HL-60/S4 treated with retinoic acid at 250 ng/mL for 4 days and 3 days (cell line): ENCODE data around the gene IRF2.

ENCODE experiments used
- in situ Hi-C: fragments of 300-500 bp; cut with MboI; formaldehyde crosslinking; loops from 2 replicates; pipeline ENCODE4 v1.7.0; 2022; ENCODE audit warnings: low sequenced_read_pairs

The IRF2 gene

DNA sequence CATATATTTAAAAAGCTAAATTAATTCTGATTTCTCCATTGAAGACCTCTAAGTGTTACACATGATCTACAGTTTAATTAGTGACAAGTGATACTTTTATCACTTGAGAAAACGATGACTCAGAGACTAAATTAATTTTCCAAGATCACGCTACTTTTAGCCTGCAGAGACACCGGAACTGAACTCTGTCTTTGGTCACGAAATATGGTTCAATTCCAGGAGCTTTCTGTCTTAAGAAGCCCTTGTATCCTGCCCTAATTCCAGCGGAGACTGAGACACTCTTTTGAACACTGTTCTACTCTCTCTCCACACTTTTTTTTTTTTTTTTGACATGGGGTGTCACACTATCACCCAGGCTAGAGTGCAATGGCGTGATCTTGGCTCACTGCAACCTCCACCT lies 63.6 kb downstream of the IRF2 start:
- in situ Hi-C loops: no loop called here

DNA sequence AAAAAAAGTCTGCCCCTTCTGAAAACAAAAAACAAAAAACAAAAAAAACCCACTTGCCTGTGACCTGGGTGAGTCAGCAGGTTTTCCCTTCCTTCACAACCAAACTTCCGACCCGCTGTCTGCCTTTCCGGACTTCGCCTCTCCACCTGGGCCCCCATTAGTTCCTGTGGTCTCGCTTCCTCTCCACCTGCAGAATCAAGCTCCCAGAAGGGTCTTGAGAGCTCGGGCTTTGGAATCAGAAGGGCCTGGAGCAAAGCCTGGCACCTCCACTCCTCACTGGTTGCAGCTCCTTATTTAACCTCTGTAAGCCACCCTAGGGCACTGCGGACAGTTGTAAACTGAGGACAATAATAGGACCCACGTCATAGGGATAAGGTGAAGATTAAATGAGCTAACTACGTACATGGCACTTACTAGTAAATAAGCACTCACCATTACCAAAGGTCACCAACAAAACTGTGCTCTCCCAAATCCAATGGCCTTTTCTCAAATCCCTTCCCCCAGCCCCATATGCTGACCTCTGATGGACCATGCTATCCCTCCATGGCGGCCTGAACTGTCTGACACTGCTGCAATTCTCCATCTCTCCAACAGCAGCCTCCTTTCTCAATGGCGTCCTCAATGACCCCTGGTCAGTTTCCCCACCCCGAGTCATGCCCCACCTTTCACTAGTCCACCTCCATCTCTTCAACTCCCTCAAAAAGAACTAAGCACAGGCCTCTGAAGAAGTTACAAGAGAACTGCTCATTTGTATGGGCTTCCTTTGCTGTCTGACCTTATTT lies 64.2 kb downstream of the IRF2 start:
- in situ Hi-C loops: no loop called here

DNA sequence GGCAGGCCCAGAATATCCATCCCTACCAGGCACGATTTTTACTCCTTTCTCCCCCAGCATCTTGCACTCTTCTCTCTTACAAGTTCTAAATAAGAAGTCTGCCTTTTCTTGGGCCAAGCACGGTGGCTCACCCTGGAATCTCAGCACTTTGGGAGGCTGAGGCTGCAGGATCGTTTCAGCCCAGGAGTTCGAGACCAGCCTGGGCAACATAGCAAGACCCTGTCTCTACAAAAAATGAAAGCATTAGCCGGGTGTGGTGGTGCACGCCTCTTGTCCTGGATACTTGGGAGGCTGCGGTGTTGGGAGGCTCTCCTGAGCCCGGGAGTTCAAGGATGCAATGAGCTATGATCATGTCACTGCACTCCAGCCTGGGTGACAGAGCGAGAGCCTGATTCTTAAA lies 64.8 kb downstream of the IRF2 start:
- in situ Hi-C loops: no loop called here

DNA sequence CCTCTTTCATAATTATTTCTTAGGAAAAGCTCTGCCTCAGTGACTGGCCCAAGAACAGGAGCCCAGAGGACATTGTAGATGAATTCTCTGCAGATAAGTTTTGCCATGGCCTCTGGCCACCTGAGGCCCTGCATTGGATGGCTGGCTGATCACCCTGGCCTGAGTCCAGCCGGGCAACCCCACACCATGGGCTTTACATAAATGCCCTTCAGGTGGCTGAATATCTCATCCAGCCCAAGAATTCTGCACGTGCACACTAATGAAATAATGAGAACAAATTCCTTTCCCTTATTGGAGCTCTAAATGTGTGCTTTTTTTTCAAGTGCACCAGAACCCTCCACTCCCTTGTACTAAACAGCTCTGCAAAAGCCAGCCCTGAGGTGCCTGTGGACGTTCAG lies 65.7 kb downstream of the IRF2 start:
- in situ Hi-C loops: no loop called here

DNA sequence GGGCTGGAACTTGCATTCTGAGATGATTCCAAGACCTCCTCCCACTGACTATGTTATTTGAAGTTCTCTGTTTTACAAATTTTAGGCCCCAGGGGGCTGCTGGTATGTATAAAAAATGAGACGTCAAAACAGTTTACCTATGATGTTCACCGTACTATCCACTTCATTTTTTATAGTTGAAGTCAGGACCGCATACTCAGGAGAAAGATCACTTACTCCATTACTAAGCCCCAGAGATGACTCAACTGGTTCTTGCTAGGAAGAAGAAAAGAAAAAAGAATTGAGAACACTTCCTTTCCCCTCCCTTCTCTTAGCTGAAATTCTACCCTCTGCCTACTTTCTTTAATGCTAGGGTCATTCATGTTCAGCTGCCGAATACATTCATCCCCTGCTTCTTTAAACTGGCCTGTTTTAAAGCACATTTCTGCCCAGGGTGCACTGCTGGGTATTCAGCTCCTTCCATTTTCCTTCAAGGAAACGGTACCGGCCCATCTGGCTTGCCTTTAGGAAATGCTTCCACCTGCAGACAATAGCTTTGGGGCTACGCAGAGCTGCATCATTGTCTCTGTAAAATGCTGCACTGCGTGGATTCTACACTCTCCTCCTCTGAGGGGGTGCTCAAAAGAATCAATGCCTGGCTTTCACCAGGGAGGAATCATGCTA lies 66.2 kb downstream of the IRF2 start:
- in situ Hi-C loops: no loop called here

DNA sequence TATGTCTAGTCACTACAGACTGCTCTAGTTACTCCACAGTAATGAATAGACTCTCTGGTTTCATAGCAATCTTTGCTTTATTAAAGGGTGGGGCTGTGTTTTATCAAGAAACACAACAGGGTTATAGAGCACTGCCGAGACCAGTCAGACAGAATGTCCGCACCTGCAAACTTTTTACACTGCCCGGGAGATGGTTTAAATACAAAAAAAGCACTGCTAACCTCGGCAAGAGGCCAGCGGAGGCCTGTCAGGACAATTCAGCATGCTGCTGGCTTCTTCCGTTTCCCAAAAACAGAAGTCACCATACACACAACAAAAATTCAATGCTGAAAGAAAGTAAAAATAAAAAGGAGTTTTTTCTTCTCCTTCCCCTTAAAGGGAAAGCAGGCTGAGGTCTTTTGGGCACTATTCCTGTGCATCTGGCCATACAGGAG lies 67.4 kb downstream of the IRF2 start:
- in situ Hi-C loops: no loop called here

DNA sequence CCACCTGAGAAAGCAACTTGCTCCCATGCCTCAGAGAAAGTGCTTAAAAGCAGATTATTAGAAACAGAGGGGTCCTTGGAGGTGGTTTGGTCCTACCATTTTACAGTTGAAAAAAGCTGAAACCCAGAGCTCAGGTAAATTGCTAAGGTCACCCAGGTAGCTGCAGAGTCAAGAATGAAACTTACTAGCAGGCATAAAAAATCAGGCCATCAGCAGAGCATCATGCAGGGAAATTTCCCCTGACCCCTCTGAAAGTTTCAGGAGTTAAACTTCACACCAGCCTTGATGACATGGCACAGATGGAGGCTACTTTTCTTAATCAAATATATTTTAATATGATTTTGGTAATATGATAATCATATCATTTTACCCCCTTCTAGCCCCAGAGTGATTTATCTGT lies 70.3 kb downstream of the IRF2 start:
- in situ Hi-C loops: no loop called here

DNA sequence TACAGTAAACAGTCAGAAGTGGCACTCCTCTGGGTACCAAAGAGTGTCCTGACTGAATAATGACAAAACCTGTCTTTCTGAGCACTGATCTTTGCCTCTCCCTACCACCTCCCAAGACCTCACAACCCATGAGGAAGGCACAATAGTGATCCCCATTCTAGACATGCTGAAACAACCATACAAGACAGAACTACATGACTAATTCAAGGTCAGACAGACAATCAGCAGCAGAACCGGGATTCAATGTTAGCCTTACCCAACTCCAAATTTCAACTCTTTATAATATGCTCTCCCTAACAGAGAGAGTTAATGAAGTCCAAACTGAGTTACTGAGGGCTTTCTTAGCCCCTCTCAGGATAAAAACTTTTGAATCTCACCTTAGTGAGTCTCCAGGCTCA lies 71.0 kb downstream of the IRF2 start:
- in situ Hi-C loops: no loop called here

DNA sequence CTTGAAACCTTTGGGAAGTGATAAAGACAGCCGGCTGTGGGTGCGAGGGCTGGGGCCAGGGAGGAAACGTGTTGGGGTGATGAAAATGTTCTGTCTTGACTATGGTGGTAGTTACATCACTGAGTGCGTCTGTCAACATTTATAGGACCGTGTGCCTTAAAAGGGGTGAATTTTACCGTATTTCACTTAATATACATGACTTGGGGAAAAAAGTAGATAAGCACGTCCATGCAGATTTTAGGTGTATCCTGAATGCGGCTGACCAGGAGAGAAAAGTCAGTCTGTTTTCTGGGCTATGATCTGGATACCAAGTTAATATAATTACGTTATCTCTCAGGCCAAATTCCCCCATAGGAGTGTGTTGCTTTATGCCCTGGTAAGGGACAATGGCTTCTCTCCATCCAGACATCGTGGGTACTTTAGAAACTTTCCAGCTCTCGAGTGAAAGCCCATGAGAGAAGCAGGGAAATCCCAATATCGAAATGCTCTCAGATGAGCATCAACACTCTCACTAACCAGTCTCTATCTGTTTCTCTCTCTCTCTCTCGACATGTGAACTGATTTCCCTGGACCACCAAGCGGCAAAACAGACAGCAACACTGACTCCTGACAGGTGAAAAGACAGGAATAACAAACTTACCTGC lies 71.5 kb downstream of the IRF2 start:
- in situ Hi-C loops: no loop called here

DNA sequence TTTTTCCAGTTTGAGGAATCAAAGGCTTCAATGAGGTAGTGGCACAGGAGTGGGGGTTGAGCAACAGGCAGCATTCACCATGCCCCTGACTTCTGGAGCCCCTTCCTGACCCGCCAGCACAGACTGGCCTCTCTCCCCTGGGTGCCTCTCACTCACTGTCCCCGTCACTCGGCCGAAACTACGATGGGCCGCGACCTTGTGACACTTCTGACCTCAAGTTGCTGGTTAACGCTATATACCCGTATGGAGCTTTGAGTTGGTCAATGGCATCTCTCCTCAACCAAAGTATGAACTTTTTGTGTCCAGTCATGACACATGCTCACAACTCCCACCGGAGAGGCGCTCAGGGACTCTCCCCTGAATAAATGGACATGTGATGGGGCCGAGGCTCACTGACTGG lies 72.1 kb downstream of the IRF2 start:
- in situ Hi-C loops: no loop called here

DNA sequence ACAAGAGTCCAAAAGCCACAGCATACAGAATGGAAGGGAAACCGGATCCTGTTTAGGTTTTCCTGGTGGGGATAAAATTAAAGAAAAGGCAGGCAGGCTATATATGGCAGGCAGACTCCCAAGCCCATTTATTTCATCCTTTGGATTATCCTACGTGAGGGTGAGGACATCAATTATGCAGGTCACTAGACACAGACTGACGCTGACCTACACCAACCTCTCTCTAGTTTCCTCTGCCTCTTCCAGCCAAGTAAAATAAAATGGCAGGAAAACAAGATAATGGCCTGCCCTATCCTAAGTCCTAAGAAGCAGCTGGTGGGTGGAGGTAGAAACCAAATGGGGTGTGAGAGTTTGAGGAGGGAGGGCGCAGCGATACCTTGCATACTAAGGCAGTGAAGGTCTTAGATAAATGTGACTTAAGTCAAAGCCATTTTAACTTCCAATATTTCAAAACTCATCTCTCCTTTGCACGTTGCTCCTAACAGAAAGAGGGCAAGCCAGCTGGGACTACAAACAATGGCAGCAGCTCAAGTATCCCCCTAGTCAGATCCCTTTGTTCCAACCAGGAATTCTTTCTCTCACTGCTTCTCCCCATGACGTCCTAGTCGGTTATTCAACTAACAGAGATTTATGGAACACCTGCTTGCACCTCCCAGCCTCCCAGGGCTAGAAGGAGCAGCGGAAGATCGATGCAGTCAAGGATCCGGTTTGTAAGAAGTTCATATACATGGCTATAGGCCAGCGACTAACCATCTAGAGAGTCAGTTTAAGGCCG lies 72.8 kb downstream of the IRF2 start:
- in situ Hi-C loops: no loop called here

DNA sequence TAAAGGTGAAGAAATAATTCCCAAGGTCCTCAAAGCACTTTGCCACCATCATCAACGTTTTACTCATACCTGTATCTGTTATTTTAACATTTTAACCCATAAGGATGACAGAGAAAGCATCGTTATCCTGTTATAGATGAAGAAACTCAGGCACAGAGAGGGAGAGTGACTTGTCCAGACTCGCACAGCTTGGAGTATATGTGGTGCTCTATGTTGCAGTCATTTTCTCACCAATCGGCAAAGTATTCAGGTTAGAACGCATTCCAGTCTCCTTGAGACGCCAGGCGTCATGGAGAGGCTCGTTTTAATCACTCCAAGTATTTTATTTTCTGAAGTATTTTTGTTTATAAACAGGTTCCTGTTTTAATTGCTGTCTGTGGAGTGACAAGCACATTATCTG lies 73.5 kb downstream of the IRF2 start:
- in situ Hi-C loops: no loop called here

DNA sequence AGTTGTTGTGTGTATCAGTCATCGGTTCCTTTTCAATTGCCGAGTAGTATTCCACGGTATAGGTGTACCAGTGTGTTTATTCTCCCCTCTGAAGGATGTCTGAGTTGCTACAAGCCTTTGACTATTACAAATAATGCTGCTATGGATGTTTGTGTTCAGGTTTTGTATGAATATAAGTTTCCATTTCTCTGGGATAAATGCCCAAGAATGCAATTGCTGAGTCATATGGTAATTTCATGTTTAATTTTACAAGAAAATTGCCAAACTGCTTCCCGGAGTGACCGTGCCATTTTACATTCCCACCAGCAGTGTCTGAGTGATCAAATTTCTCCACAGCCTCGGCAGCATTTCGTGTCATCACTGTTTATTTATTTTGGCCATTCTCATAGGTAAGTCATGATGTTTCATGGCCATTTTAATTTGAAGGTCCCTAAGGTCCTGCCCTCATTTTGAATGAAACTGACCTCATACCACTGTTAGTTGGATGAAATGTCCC lies 73.9 kb downstream of the IRF2 start:
- in situ Hi-C loops: no loop called here

DNA sequence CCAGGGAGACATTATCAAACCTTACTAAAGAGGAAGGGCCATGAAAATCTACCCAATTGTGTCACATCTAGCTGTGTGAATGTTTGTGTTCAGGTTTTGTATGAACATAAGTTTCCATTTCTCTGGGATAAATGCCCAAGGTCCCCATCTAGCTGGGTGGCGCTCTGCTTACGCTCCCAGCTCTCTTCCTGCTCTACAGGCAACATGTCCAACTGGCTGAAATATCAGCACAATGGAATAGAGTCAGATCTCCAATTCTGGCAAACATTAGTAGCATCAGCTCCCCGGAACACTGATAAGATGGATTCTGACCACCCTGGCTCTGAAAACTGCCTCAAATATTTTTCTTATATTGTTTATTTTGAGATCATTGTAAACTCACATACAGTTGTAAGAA lies 74.8 kb downstream of the IRF2 start:
- in situ Hi-C loops: no loop called here

DNA sequence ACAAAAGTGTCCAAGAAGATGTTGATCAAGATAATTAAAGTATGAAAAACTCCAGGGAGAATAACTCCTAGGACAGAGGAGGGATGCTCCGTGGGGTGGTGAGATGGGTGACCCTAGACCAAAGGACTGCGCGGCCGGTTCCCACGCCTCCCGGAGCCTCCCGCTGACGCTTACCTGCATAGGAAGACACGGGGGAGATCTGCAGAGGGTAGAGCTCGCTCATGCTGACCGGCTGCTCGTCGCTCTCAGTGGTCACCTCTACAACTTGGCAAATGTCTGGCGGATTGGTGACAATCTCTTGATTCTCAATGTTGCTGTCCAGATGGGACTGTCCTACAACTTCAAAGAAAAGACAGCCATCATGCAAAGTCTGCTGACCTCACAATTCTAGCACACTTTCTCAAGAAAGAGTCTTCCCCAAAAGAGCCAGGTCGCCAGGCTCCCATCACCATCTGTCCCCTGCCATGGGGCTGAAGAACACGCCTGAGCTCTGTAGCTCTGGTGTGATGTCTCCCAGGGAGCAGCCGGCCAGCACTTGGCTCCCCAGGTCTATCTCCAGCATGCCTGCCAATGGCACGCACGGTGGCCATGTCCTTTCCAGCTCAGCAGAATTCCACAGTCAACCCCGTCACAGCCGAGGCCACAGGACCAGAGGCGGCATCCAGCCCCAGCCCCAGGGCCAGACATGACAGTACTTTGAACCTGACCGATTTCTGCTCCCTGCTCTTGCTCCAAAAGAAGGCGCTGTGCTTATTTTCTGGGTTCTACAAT lies 75.4 kb downstream of the IRF2 start:
- in situ Hi-C loops: no loop called here

DNA sequence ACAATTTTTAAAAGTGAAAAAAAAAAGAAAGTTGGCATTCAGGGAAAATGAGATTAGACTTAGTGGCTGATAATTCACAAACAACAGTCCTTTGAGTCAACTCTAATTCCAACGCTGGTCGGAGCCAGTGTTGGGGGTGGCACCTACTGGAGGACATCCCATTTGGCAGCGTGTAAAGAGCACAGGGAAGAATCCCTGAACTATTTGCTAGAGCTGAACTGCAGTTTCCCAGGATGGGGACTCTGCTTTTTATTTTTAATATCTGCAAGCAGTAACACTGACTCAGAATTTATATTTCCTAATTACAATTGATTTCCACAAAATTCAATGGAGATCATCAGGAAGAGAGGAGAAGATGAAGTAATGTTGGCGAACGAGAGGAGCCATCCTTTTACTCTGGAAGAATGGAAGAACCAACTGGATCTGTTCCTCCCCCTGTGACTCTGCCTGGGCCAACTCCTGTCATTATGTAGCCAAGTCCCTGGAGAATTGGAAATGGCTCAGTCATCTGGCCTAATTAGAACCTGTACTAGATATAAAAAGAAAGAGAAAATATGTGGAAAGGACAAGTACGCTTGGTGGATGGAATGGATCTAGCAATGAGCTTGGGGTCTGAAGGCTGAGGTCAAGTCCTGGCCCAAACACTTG lies 76.7 kb downstream of the IRF2 start:
- in situ Hi-C loops: no loop called here

DNA sequence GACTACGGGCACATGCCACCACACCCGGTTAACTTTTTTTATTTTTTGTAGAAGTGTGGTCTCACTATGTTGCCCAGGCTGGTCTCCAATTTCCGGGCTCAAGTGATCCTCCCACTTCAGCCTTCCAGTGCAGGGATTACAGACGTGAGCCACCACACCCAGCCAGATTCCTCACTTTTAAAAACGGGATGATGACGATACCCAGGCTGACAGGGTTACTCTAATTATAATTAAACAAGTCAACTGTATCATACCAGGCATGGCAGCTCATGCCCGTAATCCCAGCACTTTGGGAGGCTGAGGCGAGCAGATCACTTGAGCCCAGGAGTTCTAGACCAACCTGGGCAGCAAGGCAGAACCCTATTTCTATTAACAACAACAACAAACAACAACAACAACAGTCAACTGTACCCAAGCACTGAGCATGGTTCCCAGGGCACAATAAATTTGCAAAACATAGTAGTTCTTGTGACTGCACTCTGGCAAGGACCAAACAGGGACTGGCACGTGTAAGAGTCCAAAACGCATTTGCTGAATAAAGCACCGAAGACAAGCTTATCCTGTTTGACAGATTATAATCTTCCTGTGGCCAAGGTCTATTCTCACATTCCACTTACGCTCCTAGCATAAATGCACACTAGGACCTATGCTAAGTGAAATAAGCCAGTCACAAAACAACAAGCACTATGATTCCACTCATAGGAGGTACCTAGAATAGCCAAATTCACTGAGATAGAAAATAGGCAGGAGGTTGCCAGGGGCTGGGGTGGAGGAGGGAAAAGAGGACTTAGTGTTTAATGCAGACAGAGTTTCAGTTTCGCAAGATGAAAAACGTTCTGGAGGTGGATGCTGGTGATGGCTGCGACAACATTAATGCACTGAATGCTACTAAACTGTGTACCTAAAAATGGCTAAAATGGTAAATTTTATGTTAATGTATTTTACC lies 77.5 kb downstream of the IRF2 start:
- in situ Hi-C loops: no loop called here

DNA sequence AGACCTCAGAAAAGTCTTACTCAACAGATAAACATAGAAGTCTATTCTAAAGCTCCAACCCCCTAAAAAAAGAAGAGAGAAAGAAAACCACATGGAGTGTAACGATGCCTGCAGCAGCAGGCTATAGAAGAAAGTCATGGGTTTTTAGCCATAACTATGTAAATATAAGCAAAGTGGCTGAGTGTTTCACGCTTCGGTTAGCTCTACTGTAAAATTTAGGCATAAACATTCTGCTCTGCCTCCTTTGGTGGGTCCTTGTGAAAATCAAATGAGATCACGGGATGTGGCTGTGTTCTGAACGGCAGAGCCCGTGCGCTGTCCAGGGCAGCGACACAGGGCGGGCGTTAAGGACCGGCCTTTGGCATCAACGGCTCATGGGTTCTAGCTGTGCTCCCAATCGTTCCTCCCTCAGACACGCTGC lies 78.4 kb downstream of the IRF2 start:
- in situ Hi-C loops: no loop called here

DNA sequence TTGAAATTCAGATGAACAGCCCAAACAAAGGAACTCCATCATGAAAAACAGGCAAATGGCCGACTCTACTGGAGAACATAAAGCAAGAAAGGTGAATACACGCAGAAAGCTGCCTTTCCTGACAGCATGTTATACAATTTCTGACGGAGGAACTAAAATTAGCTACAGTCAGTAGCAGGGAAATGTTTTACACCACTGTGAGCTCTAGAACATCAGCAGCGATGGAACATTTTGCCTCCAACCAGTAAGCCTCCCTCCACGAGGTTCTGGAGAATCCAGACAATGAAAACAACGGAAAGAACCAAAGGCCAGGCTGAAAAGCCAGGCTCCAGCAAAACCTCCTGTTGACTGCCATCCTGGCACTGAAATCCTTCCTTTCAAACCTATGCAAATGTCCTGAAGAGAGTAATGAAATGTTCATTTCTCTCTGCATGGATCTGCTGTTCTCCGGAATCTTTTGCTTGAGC lies 78.9 kb downstream of the IRF2 start:
- in situ Hi-C loops: no loop called here
